GM21825 (cell line): Measurements from ENCODE around the gene MDP1.

Source experiments
- ATAC-seq: cut with Tn5 transposase; IDR thresholded peaks from one replicate; pipeline ENCODE4 v1.9.1; 2021; ENCODE audit warnings: mild to moderate bottlenecking, moderate library complexity; ENCODE audit not compliant: unreplicated experiment

The MDP1 gene

DNA sequence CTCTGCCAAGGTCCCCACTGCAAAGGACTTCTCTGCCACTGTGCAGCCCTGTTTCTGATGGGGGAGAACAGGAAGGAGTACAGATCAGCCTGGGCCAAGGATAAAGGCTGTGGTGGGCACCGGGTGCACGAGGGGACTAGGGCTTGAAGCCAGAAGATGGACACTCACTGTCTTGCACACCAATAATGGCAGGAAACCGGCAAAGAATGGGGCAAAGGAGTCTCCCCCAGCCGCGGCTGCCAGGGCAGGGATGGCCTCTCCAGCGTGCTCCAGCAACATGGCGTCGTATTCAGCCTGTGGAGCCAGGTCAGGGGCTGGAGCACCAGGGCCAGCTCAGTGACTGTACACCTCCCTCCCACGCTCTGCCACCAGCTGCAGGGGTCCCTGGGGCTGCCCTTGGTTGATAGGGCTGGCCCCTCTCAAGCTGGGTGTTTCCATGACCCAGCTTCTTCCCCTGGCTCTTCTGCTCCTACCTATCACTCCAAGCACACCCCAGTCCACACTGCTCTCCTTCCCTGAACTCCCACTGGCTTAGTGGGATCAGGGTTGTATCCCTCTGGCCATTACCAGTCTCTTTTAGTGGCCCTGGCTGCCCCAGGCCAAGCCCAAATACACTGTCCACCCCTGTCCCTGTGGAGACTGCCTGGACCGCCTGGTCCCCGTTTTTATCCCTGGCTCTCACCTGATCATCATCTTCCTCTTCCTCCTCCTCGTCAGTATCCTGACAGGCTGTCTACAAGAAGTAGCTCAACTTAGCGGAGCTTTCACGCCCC, 33.6 kb downstream of the MDP1 start:
- no peak for ATAC-seq

- ATAC-seq, result no peak
These were observed 34.3 kb downstream of the MDP1 start for GRCh38 chr14:24181371-24182077.

DNA sequence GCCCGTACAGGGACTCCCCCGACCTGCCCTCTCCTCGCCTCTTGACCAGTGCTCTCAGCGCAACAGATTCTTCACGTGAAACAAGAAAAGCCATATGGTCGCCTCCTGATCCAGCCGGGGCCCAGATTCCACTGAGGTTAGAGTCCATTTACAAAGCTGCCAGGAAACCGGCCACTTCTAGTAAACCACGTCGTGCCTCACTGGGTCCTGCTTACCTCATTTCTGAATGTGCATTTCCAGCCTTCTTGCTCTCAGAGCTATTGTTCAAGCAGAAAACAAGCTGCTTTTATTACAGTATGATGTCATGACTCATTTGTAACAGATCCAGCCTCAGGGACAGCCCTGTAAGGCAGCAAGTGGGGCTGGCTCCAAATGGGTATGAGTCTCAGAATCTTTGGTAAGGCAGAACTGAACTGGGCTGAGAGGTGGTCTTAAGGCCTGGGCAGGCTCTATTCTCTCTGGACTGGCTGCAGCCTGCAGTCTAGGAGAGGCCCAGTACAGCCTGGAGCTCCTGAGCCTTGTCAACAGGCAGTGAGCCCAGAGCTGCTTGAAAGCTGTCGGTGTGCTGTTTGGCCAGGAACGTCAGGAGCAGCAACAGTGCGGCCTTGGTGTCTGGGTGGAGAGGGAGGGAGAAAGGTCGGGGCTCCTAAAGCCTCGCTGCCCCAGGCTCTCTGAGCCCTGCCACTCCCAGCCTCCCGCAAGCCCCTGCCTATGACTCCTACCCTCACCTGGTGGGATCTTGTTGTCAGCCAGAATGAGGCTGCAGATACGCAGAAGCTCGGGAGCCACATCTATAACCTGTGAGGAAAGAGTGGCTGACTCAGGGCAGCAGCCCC, 35.7 kb downstream of the MDP1 start:
- ATAC-seq, result no peak

- ATAC-seq, result no peak
These were observed 36.4 kb downstream of the MDP1 start for GRCh38 chr14:24179294-24179960.

- ATAC-seq, result no peak
These were observed 37.3 kb downstream of the MDP1 start for GRCh38 chr14:24178399-24179178.

GRCh38 chr14:24177891-24178290, 38.0 kb downstream of the MDP1 start:
- ATAC-seq, result no peak

DNA sequence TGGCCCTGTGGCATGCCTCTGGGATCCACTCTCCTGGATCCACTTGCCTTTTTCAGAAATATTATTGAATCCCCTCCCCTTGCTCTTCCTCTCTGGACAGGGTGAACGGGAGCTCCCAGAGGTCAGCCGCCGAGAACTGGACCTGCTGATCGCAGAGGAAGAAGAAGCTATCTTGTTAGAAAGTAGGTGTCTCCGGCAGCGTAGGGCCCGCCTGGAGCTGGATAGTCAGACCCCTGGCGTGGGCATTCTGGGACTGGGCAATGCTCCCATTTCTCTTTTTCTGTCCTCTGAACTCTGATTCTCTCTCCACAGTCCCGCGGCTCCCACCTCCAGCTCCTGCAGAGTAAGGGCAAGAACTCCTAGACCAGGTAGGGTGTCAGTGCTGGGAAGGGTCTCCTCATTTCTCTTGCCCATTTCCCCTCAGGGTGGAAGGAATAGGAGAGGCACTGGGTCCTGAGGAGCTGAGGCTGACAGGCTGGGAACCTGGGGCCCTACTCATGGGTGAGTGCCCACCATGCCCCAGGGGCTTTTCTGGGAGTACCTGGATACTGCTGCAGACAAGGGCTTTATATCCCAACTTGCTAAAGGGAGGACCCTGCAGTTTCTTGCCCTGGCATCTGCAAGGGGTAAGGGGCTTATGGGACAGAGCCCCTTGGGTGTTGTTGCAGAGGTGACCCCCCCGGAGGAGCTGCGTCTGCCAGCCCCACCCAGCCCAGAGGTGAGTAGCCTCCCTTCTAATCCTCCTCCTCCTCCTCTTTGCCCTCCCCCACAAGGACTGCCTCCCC, 38.6 kb downstream of the MDP1 start:
- no peak for ATAC-seq

DNA sequence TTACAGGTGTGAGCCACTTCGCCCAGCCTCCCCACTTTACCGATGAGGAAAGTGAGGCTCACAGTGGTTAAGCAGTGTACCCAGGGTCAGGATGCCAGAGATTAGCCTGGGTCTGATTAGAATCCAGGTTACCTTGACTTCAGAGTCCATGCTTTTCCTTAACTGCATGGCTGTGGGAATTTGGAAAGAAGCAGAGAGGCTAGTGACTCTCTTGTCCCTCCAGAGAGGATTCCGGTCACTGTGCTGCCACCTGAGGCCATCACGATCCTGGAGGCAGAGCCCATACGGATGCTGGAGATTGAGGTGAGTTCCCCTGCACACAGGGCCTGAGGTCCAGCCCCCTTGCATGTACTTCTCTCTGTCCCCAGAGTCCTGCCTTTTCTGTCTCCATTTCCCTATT, 39.3 kb downstream of the MDP1 start:
- no peak for ATAC-seq

DNA sequence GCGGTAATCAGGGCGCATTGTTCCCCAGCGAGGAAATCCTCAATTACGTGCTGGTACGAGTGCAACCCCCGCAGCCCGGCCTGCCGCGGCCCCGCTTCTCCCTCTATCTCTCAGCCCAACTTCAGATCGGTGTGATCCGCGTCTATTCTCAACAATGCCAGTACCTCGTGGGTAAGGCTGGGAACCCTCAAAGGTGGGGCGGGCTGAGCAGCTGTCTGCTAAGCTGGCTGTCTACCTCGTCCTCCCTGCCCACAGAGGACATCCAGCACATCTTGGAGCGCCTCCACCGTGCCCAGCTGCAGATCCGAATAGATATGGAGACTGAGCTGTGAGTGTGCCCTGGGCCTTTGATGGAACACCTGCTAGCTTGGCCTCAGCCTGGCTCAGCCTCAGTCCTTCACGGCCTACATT, 43.0 kb downstream of the MDP1 start:
- no peak for ATAC-seq

- no peak for ATAC-seq
These were observed 43.5 kb downstream of the MDP1 start for GRCh38 chr14:24172261-24172860.

- peak; percentile 81 for ATAC-seq
These were observed 44.2 kb downstream of the MDP1 start, which contains the start of gene REC8 for GRCh38 chr14:24171422-24172260. TSS of gene REC8 (plus strand) at chr14:24172080. CDS start at chr14:24172553, 473 bp downstream.

- no peak for ATAC-seq
These were observed 48.3 kb downstream of the MDP1 start for GRCh38 chr14:24167469-24168114.

DNA sequence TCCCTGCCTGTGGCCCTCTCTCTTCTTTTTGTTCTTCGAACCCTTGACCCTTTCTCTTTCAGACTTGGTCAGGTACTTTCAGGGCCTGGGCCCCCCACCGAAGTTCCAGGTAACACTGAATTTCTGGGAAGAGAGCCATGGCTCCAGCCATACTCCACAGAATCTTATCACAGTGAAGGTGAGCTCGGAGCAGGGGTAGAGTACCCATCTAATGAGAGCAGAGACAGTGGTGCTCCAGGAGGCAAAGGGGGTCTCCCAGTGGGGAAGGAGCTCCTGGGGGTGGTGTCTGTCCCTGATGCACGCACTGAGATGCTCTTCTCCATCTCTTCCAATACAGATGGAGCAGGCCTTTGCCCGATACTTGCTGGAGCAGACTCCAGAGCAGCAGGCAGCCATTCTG, 50.1 kb downstream of the MDP1 start:
- no peak for ATAC-seq

- no peak for ATAC-seq
These were observed 51.3 kb downstream of the MDP1 start for GRCh38 chr14:24164518-24164991.
